Large intestine (tissue), 12 donors: ENCODE measurements around the gene FUT2. TPM values are rescaled to one million over a fixed set of nuclear protein-coding genes. Genes with fewer than 3 reads are reported as not detected.

ENCODE experiments used
- DNase-seq, 2 donors: peaks; one replicate each; pipeline versions ENCODE4 v3.0.0 to v3.0.0-alpha.2; 2013
- H3K27ac ChIP-seq: one replicate; pipeline ENCODE4 v1.5.1; 2013; ENCODE audit warnings: low read length
- H3K27me3 ChIP-seq: 2 replicates; pipeline ENCODE4 v1.6.1; 2013; ENCODE audit warnings: low read length; ENCODE audit not compliant: control insufficient read depth, insufficient read depth
- H3K36me3 ChIP-seq: 2 replicates; pipeline ENCODE4 v1.6.1; 2013; ENCODE audit warnings: low read length; ENCODE audit not compliant: control insufficient read depth, insufficient read depth
- H3K4me1 ChIP-seq: one replicate; pipeline ENCODE4 v1.6.1; 2013; ENCODE audit warnings: low read length; ENCODE audit not compliant: control insufficient read depth, insufficient read depth
- H3K4me3 ChIP-seq: one replicate; pipeline ENCODE4 v1.5.1; 2013; ENCODE audit warnings: low read length
- H3K9me3 ChIP-seq: one replicate; pipeline ENCODE4 v1.6.1; 2013; ENCODE audit warnings: mild to moderate bottlenecking, low read depth, low read length, moderate library complexity; ENCODE audit not compliant: control insufficient read depth
- WGBS: methylation state at CpG from one replicate; pipeline ENCODE4 v1.1.5; 2013; ENCODE audit warnings: low lambda C conversion rate; ENCODE audit not compliant: insufficient coverage; 5-methylcytosine and 5-hydroxymethylcytosine counted together
- long read RNA-seq, 11 donors: transcript quantifications; one replicate each; lab custom pipeline, GENCODE V29; 2026
- polyA plus RNA-seq: library from polyadenylated mRNA; unstranded; fragments of 120-200 nt; gene quantifications from one replicate; pipeline ENCODE4 v1.2.1, GENCODE V29; 2013

Gene FUT2
- polyA plus RNA-seq = 105 TPM
- long read RNA-seq, donor 1, transcript FUT2-204 (2 exons, 771 nt) = major isoform, 5 of 6 reads
- long read RNA-seq, donor 1, partial matches to known transcripts = 0 of 6 reads
- long read RNA-seq, donor 1, other reads (novel, unspliced or antisense) = 0 of 6 reads
- long read RNA-seq, donor 2, transcript FUT2-204 (2 exons, 771 nt) = major isoform, 5 of 40 reads
- long read RNA-seq, donor 2, partial matches to known transcripts = 28 of 40 reads
- long read RNA-seq, donor 2, other reads (novel, unspliced or antisense) = 0 of 40 reads
- long read RNA-seq, donor 3, transcript FUT2-204 (2 exons, 771 nt) = major isoform, 10 of 16 reads
- long read RNA-seq, donor 3, partial matches to known transcripts = 0 of 16 reads
- long read RNA-seq, donor 3, other reads (novel, unspliced or antisense) = 0 of 16 reads
- long read RNA-seq, donor 4, partial matches to known transcripts = 0 of 3 reads
- long read RNA-seq, donor 4, other reads (novel, unspliced or antisense) = 0 of 3 reads
- long read RNA-seq, donor 5, partial matches to known transcripts = 0 of 4 reads
- long read RNA-seq, donor 5, other reads (novel, unspliced or antisense) = 0 of 4 reads
- long read RNA-seq, donor 6, transcript FUT2-204 (2 exons, 771 nt) = major isoform, 9 of 12 reads
- long read RNA-seq, donor 6, partial matches to known transcripts = 0 of 12 reads
- long read RNA-seq, donor 6, other reads (novel, unspliced or antisense) = 0 of 12 reads
- long read RNA-seq, donor 7, partial matches to known transcripts = 0 of 1 reads
- long read RNA-seq, donor 7, other reads (novel, unspliced or antisense) = 0 of 1 reads
- long read RNA-seq, donor 8, transcript FUT2-204 (2 exons, 771 nt) = major isoform, 9 of 16 reads
- long read RNA-seq, donor 8, transcript FUT2-203 (2 exons, 312 nt) = minor isoform, 5 of 16 reads
- long read RNA-seq, donor 8, partial matches to known transcripts = 0 of 16 reads
- long read RNA-seq, donor 8, other reads (novel, unspliced or antisense) = 0 of 16 reads
- long read RNA-seq, donor 9, transcript FUT2-204 (2 exons, 771 nt) = major isoform, 8 of 9 reads
- long read RNA-seq, donor 9, partial matches to known transcripts = 0 of 9 reads
- long read RNA-seq, donor 9, other reads (novel, unspliced or antisense) = 0 of 9 reads
- long read RNA-seq, donor 10, transcript FUT2-204 (2 exons, 771 nt) = major isoform, 8 of 17 reads
- long read RNA-seq, donor 10, partial matches to known transcripts = 5 of 17 reads
- long read RNA-seq, donor 10, other reads (novel, unspliced or antisense) = 0 of 17 reads
- long read RNA-seq, donor 11, transcript FUT2-204 (2 exons, 771 nt) = major isoform, 5 of 11 reads
- long read RNA-seq, donor 11, transcript FUT2-203 (2 exons, 312 nt) = major isoform, 5 of 11 reads
- long read RNA-seq, donor 11, partial matches to known transcripts = 0 of 11 reads
- long read RNA-seq, donor 11, other reads (novel, unspliced or antisense) = 0 of 11 reads

- no CpG with 5 or more reads among the region's 16 CpGs for WGBS
- Histone ChIP-seq H3K9me3 (peaks cover 8% of the 10 kb centered on the region), H3K4me1 (peaks cover 19% of the 10 kb centered on the region), H3K27me3 (peaks cover 9% of the 10 kb centered on the region), H3K4me3 (peak within 1 kb of the TSS; percentile 71), H3K36me3 (peaks cover 2% of the 10 kb centered on the region), H3K27ac (peak within 1 kb of the TSS; percentile 97)
- DNase-seq = peak; percentile 96 to 97
Measured at GRCh38 chr19:48695743-48696352, at the start of gene FUT2. Gene FUT2, plus strand, starts transcription at chr19:48695971. Its CDS starts 6,986 bp downstream, at chr19:48702957.

- Histone ChIP-seq H3K9me3 (no peaks in the 10 kb centered on the region), H3K4me3 (peak within 1 kb of the TSS; percentile 56), H3K4me1 (peaks cover 14% of the 10 kb centered on the region), H3K27me3 (no peaks in the 10 kb centered on the region), H3K36me3 (no peaks in the 10 kb centered on the region), H3K27ac (peak within 1 kb of the TSS; percentile 67)
- DNase-seq = peak in 1 of 2 donors; percentile 85
- 0% methylated on average over 4 of the region's 33 CpGs for WGBS
Measured at GRCh38 chr19:48646001-48646721, 49.6 kb upstream of the FUT2 start, which contains the start of gene CA11. Gene CA11, minus strand, starts transcription at chr19:48646187. Its CDS starts 555 bp downstream, at chr19:48645632.

DNA sequence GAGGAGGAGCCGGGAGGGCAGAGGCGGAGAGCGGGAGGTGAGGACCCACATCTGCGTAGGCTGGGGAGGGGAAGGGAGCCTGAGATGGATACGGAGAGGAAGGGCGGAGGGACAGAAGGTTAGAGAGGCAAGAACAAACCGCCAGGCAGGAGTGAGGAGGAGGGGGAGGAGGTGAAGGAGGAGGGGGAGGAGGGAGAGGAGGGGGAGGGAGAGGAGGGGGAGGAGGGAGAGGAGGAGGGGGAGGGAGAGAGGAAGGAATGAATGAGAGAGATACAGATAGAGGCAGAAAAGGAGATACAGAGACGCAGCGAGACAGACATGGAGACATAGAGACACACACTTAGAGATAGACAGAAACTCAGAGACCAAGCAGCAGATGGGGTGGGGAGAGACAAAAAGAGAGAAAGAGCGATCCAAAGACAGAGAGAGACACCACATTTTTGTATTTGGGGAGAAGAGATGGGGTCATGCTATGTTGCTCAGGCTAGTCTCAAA, 49.0 kb upstream of the FUT2 start:
- Histone ChIP-seq H3K4me3 (no peak overlapping the region), H3K27me3 (no peaks in the 10 kb centered on the region), H3K27ac (no peak overlapping the region), H3K4me1 (peaks cover 14% of the 10 kb centered on the region), H3K9me3 (no peaks in the 10 kb centered on the region), H3K36me3 (no peaks in the 10 kb centered on the region)
- DNase-seq = peak in 1 of 2 donors; percentile 83
- WGBS = 26% methylated on average over 2 of the region's 10 CpGs

GRCh38 chr19:48648134-48648533, 47.6 kb upstream of the FUT2 start:
- no peaks in the 10 kb centered on the region for H3K36me3 ChIP-seq
- 71% methylated on average over 1 of the region's 2 CpGs for WGBS
- H3K9me3 ChIP-seq = no peaks in the 10 kb centered on the region
- no peaks in the 10 kb centered on the region for H3K27me3 ChIP-seq
- DNase-seq = no peak
- H3K27ac ChIP-seq = no peak overlapping the region
- peaks cover 14% of the 10 kb centered on the region for H3K4me1 ChIP-seq
- no peak overlapping the region for H3K4me3 ChIP-seq

GRCh38 chr19:48650974-48651682, 44.6 kb upstream of the FUT2 start:
- Histone ChIP-seq H3K27me3 (no peaks in the 10 kb centered on the region), H3K9me3 (no peaks in the 10 kb centered on the region), H3K36me3 (no peaks in the 10 kb centered on the region), H3K4me3 (no peak overlapping the region), H3K27ac (no peak overlapping the region), H3K4me1 (no peaks in the 10 kb centered on the region)
- WGBS = no CpG with 5 or more reads among the region's 12 CpGs
- DNase-seq = no peak

DNA sequence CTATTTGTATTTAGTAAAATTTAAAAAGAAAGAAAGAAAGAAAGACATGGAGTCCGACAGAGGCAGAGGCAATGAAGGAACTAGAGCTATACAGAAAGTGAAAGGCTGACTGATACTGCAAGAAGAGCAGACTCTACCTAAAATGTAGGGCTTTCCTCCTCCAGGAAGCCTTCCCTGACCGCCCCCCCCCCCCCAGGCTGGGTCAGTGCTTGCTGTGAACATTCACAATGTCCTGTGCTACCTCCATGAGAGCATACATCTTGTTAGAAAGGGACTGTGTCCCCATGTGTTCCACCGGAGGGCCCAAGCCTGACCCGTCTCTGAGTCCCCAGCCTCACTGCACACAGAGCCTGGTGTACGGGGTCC, 44.1 kb upstream of the FUT2 start:
- no peaks in the 10 kb centered on the region for H3K4me1 ChIP-seq
- no peak for DNase-seq
- WGBS = no CpG with 5 or more reads among the region's 5 CpGs
- no peaks in the 10 kb centered on the region for H3K36me3 ChIP-seq
- H3K27ac ChIP-seq = no peak overlapping the region
- H3K9me3 ChIP-seq = no peaks in the 10 kb centered on the region
- H3K27me3 ChIP-seq = no peaks in the 10 kb centered on the region
- H3K4me3 ChIP-seq = no peak overlapping the region

DNA sequence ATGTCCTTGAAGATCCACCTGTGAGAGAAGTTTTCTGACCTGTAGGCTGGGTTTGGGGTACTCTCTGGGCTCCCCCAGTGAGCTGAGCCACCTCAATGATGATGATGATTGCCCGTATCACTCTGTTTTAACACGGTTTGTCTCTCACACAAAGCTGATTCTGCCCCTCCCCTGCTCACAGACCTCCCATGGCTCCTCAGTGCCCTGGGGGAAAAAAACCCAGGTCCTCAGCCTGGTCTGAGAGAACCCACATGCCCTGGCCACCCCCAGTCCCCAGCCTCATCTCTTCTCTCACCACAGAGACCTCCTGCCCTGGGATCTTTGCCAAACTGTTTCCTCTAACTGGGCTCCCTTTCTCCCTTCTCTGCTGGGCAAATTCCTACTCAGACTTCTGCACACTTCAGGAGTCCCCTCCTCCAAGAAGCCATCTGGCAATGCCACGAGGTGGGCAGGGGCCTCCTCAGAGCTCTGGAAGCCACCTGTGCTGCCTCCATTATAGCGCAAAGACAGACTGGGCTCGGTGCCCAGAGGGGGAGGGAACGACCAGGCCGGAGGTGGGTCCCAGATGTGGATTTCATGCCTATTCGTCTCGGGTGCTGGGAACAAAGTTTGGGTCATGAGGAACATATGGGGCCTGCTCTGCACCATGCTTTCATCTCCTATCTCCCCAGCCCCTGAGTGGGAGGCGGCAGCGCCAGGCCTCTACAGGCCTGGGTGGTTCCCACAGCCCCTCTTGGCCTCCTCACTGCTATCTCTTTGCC, 41.3 kb upstream of the FUT2 start:
- H3K4me1 ChIP-seq = no peaks in the 10 kb centered on the region
- no CpG with 5 or more reads among the region's 11 CpGs for WGBS
- DNase-seq = no peak
- H3K27ac ChIP-seq = no peak overlapping the region
- H3K27me3 ChIP-seq = no peaks in the 10 kb centered on the region
- H3K36me3 ChIP-seq = no peaks in the 10 kb centered on the region
- no peaks in the 10 kb centered on the region for H3K9me3 ChIP-seq
- H3K4me3 ChIP-seq = no peak overlapping the region

- Histone ChIP-seq H3K36me3 (no peaks in the 10 kb centered on the region), H3K4me3 (no peak overlapping the region), H3K27me3 (no peaks in the 10 kb centered on the region), H3K9me3 (no peaks in the 10 kb centered on the region), H3K27ac (no peak overlapping the region), H3K4me1 (no peaks in the 10 kb centered on the region)
- 50% methylated on average over 2 of the region's 16 CpGs for WGBS
- peak in 1 of 2 donors; percentile 31 for DNase-seq
Measured at GRCh38 chr19:48656840-48657474, 38.8 kb upstream of the FUT2 start.
